Stimulated activated naive CD8-positive, alpha-beta T cell treated with anti-CD3 and anti-CD28 coated beads, Interleukin-15, amount 100 ng/mL, for 72 hours (primary cell): Measurements from ENCODE around the gene NDUFA11.
A peak's percentile ranks its signal among the peaks of the same experiment; 100 is the strongest.
"Not testable (repeated sequence)": the region's sequence is repeated elsewhere in the genome, so short reads cannot be mapped to it uniquely, and the experiment has no call there.

Source experiments
- ATAC-seq: fragments of 150-1000 bp; cut with Tn5 transposase; 2 replicates; pipeline ENCODE4 v1.10.0; 2021; ENCODE audit warnings: mild to moderate bottlenecking, moderate library complexity
- DNase-seq, 2 donors: peaks; one replicate each; pipeline ENCODE4 v3.0.0; 2021 to 2022
- H3K27ac Mint-ChIP-seq, 2 donors: one replicate each; pipeline ENCODE4 v1.8.0; 2022; ENCODE audit warnings: mild to moderate bottlenecking in 2 of 2, mixed read lengths in 2 of 2, moderate library complexity in 2 of 2
- H3K27me3 Mint-ChIP-seq: one replicate; pipeline ENCODE4 v1.8.0; 2022; ENCODE audit warnings: mixed read lengths
- H3K4me1 Mint-ChIP-seq: one replicate; pipeline ENCODE4 v1.8.0; 2022; ENCODE audit warnings: mild to moderate bottlenecking, mixed read lengths
- H3K4me3 Mint-ChIP-seq, 2 donors: one replicate each; pipeline ENCODE4 v1.8.0; 2022; ENCODE audit warnings: mild to moderate bottlenecking in 2 of 2, mixed read lengths in 2 of 2, moderate library complexity in 1 of 2
- H3K9me3 Mint-ChIP-seq, 2 donors: one replicate each; pipeline ENCODE4 v1.8.0; 2022; ENCODE audit warnings: mixed read lengths in 2 of 2

Gene NDUFA11

DNA sequence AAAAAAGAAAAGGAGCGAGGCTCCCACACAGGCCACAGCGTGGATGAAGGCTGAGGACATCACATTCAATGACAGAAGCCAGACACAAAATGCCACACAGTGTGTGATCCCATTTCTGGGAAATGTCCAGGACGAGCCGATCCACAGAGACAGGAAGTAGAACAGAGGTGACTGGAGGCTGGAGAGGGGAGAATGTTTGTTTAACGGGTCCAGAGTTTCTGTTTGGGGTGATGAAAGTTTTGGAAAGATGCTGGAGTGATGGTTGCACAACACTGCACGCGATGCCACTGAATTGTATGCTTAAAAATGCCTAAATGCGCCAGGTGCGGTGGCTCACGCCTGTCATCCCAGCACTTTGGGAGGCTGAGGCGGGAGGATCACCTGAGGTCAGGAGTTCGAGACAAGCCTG, 32.6 kb downstream of the NDUFA11 start:
- Mint-ChIP-seq H3K4me1 (no peaks in the 10 kb centered on the region), H3K27me3 (peaks cover 1% of the 10 kb centered on the region), H3K9me3 (no peaks in the 10 kb centered on the region), H3K4me3 (no peak overlapping the region), H3K27ac (peak overlapping the region in 1 of 2 donors; percentile 43)
- ATAC-seq (no peak), DNase-seq (no peak)

DNA sequence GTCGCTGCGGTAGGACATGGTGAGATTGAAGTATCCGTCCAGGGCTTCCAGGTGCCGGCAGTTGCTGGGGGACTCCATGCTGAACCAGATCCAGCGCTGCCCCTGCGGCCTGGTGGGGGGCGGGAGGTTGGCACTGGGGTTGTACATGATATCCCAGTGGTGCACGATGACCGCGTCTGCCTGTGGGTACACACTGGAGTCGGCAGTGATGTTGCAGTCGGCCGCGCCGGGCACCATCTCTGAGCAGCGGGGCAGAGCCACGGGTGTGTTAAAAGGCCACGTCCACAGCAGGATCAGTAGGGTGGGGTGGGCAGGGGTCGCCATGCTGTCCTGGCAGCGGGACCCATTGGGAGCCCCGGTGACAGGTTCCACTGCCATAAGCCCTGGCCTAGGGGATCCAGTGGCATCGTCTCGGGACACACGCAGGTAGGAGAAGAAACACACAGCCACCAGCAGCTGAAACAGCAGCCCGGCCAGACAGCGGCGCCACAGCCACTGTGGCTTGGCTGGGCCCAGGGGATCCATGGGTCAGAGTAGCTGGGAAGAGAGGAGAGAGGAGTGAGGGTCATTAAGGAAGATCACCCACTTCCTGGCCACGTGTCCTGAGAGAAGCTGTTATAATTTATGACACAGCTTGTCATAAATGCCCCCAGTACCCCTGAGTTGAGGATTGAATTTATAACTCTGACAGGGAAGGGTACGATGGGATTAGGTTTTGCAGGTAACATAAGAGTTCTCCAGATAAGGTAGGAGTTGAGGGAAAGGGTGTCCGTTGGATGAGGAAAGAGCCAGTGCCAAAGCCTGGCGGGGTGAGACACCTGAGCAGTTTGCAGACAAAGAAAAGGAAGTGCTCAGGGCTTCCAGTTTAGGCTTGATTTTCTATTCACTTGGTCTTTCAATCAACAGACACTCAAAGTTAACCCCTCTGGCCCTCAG, 36.1 kb downstream of the NDUFA11 start:
- ATAC-seq: no peak
- no peak overlapping the region for H3K4me3 Mint-ChIP-seq
- peak overlapping the region; percentile 12 to 38 for H3K27ac Mint-ChIP-seq

DNA sequence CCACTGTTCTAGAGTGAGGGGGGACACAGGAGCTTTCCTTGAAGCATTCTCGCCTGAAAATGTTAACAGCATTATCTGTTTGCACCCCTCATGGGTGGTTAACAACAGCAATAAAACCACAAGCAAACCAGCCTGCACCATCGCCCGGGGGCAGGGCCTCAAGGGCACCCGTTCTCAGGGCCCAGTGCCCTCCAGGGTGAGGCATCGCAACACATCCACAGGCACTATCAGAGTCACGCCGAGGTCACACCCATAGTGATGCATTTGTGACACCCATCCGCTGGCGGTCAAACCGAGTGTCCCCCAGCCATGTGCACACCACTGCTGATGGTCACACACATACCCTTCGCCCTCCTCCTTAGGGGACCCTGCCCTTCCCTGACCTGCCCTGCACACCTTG, 37.8 kb downstream of the NDUFA11 start:
- Mint-ChIP-seq H3K9me3 (no peaks in the 10 kb centered on the region), H3K27ac (no peak overlapping the region), H3K4me1 (no peaks in the 10 kb centered on the region), H3K4me3 (no peak overlapping the region), H3K27me3 (peaks cover 9% of the 10 kb centered on the region)
- ATAC-seq (no peak), DNase-seq (no peak)

More for the DNA sequence above, 36.1 kb downstream of the NDUFA11 start:
- peaks cover 9% of the 10 kb centered on the region for H3K27me3 Mint-ChIP-seq
- H3K4me1 Mint-ChIP-seq: no peaks in the 10 kb centered on the region
- H3K9me3 Mint-ChIP-seq: no peaks in the 10 kb centered on the region
- DNase-seq: no peak

DNA sequence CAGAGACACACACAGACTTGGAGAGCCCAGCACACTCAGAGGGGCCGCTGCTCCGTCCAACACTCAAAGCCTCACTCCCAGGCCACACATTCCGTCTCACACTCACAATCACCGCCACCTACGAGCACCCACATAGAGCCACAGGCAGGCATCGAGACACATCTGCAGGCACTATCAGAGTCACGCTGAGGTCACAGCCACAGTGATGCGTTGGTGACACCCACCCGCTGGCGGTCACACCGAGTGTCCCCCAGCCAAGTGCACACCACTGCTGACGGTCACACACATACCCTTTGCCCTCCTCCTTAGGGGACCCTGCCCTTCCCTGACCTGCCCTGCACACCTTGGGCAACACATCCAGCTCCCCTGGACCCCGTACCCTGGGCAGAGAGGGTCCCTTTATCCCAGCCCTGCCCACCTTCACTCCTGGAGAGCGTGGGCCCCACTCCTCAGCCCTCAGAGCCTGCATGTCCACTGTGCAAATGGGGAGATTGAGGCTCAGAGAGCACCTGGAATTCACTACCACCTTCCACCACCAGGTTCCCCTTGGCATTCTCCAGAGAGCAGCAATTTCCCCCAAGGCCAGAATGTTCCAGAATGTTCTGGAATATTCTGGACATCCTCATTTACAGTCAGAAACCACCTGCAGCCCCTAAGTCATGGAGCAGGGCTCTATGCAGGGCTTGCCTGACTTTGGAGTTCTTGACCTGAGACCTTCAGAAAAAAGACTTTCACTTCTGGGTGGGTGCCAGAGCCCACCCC, 38.7 kb downstream of the NDUFA11 start:
- ATAC-seq (no peak), DNase-seq (no peak)
- Mint-ChIP-seq H3K9me3 (no peaks in the 10 kb centered on the region), H3K4me1 (no peaks in the 10 kb centered on the region), H3K27me3 (peaks cover 9% of the 10 kb centered on the region), H3K27ac (peak overlapping the region in 1 of 2 donors; percentile 46), H3K4me3 (no peak overlapping the region)

DNA sequence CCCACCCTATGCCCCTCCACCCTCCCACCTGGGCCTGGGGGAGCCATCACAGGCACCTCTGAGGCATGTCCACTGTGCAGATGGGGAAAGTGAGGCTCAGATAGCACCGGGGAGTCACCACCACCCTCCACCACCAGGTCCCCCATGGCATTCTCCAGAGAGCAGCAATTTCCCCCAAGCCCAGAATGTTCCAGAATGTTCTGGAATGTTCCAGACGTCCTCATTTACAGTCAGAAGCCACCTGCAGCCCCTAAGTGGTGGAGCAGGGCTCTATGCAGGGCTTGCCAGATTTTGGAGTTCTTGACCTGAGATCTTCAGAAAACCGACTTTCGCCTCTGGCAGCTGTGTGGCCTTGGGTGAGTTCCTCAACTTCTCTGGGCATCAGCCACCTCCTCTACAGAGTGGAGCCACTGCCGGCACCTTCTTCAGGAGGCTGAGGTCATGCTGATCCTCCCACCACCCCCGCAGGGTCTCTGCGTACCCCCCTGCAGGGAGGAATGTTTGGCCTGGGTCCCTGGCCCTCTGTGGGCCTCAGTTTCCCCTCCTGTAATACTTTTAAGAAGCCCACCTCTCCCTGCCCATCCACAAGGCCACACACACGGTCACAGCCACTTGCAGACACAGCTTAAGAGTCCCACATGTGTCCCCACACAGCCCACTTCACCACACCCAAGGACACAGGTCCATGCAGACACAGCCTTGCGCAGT, 39.4 kb downstream of the NDUFA11 start:
- Mint-ChIP-seq H3K27ac (peak overlapping the region in 1 of 2 donors; percentile 46), H3K4me1 (no peaks in the 10 kb centered on the region), H3K27me3 (peaks cover 9% of the 10 kb centered on the region), H3K9me3 (no peaks in the 10 kb centered on the region), H3K4me3 (no peak overlapping the region)
- no peak for ATAC-seq
- DNase-seq: no peak

DNA sequence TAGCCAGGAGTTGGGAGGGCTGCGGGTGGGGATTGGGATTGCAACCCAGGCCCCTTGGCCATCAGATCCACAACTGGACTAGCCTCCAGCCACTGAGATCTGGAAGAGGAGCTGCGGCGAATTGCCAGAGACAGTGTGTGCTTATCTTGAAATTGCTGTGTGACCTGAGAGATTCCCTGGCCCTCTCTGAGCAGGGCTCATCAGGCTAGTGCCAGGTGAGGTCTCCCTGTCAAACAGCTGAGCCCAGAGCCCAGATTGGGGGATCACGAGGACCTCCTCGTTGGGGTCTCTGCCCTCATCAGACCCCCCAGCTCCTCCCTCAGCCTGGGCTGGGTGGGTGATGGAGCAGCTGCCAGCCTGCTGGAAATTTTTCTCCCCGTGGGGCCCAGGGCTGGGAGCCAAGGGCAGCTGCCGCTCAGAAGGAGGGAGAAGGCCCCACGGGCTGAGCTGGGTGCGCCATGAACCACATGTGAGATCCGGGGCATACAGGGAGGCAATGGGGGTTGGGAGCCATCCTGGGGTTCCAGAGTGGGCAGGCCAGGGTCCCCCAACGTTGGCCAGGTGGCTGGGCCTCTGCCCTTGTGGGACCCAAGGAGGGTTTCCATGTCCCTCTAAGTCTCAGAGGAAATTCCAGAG, 40.4 kb downstream of the NDUFA11 start:
- Mint-ChIP-seq H3K9me3 (no peaks in the 10 kb centered on the region), H3K27ac (peak overlapping the region in 1 of 2 donors; percentile 54), H3K27me3 (peaks cover 9% of the 10 kb centered on the region), H3K4me1 (no peaks in the 10 kb centered on the region), H3K4me3 (no peak overlapping the region)
- ATAC-seq: no peak
- DNase-seq: no peak

DNA sequence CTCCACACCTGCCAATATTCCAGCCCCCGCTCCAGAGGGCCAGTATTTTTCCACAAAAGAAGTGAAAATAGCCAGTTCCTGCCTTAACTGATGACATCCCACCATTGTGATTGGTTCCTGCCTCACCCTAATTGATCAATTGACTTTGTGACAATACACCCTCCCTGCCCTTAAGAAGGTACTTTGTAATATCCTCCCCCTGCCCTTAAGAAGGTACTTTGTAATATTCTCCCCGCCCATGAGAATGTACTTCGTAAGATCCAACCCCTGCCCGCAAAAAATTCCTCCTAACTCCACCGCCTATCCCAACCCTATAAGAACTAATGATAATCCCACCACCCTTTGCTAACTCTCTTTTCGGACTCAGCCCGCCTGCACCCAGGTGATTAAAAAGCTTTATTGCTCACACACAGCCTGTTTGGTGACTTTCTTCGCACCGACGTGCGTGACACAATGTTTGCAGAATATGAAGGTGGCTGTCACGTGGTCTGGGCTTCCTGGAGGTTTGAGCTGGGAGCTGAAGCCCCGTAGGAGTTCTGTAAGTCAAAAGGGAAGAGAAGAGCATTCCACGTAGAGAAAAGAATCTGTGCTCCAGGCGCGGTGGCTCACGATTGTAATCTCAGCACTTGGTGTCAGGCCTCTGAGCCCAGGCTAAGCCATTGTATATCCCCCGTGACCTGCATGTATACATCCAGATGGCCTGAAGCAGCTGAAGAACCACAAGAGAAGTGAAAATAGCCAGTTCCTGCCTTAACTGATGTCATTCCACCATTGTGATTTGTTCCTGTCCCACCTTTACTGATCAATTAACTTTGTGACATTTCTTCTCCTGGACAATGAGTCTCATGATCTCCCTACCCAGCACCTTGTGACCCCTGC, 46.1 kb downstream of the NDUFA11 start:
- Mint-ChIP-seq H3K27ac (no peak overlapping the region), H3K9me3 (no peaks in the 10 kb centered on the region), H3K4me1 (peaks cover 6% of the 10 kb centered on the region), H3K27me3 (peaks cover 6% of the 10 kb centered on the region), H3K4me3 (no peak overlapping the region)
- ATAC-seq: no peak
- DNase-seq: no peak

DNA sequence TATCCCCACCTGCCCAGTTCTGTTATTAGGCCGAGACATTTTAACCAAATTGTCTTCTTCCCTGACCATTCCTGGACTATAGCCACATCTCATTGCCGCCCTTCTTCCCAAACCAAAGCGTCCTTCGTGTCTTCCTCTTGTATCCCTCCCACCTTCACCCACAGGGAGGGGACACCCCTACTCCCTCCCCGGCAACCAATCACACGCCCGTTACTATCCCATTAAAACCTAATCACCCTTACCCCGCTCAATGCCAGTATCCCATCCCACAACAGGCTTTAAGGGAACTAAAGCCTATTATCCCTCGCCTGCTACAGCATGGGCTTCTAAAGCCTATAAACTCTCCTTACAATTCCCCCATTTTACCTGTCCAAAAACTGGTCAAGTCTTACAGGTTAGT, 48.4 kb downstream of the NDUFA11 start:
- H3K4me3 Mint-ChIP-seq, H3K4me1 Mint-ChIP-seq, DNase-seq, ATAC-seq, H3K9me3 Mint-ChIP-seq, H3K27me3 Mint-ChIP-seq, H3K27ac Mint-ChIP-seq: not testable (repeated sequence)

DNA sequence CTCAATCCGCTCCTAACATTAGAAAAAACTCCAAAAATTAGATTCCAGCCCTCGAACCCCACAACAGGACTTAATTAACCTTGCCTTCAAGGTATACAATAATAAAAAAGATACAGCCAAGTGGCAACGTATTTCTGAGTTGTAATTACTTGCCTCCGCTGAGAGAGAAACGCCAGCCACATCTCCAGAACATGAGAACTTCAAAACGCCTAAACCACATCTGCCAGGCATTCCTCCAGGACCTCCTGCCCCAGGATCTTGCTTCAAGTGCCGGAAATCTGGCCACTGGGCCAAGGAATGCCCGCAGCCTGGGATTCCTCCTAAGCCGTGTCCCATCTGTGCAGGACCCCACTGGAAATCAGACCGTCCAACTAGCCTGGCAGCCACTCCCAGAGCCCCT, 49.5 kb downstream of the NDUFA11 start:
- not testable (repeated sequence) for H3K4me1 Mint-ChIP-seq, H3K9me3 Mint-ChIP-seq, DNase-seq, H3K4me3 Mint-ChIP-seq, H3K27me3 Mint-ChIP-seq, ATAC-seq
- peak overlapping the region in 1 of 2 donors; percentile 32 for H3K27ac Mint-ChIP-seq

DNA sequence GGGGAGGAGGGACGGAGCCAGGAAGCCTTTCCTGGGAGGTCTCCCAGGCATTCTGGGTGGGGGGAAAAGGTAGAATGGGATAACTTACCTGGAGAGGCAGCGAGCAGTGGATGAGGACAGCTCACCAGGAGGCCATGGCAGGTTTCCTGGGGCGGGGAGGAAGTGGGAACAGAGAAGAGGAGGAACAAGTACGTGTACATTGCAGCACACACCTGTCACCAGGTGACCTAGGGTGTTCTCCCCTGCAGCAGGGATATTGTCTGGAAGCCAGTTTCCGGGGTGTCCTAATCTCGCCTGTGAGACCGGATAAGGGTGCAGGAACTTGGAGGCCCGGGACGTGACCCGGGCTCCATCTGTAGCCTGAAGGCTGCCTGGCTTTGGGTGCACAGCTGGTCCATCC, 52.3 kb downstream of the NDUFA11 start, which contains the start of gene FUT3:
TSS of gene FUT3 (minus strand) at position 148 of the 400 bp plus-strand sequence.
- Mint-ChIP-seq H3K27me3 (peaks cover 6% of the 10 kb centered on the region), H3K4me1 (peaks cover 6% of the 10 kb centered on the region), H3K4me3 (no peak within 1 kb of the TSS), H3K27ac (peak within 1 kb of the TSS in 1 of 2 donors; percentile 83), H3K9me3 (no peaks in the 10 kb centered on the region)
- ATAC-seq (no peak), DNase-seq (no peak)

DNA sequence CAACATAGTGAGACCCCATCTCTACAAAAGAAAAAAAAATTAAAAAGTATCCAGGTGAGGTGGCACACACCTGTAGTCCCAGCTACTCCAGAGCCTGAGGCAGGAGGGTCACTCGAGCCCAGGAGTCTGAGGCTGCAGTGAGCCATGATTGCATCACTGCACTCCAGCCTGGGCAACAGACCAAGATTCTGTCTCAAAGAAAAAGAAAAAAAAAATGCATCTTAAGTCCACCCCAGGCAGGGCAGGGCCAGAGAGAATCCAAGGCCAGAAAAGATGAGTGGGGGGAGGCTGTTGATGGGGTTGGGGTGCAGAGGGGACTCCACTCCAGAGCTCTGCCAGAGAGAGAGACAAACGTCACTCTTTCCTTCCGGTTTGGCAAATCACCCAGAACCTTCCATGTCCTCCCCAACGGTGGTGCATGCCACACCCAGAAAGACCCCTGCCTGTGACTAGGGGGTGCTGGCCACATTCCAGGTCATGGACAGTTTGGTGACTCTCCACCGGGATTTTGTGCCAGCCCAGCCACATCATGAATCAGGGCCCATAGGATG, 52.8 kb downstream of the NDUFA11 start:
- H3K9me3 Mint-ChIP-seq: no peaks in the 10 kb centered on the region
- peaks cover 6% of the 10 kb centered on the region for H3K27me3 Mint-ChIP-seq
- no peak overlapping the region for H3K4me3 Mint-ChIP-seq
- H3K27ac Mint-ChIP-seq: peak overlapping the region in 1 of 2 donors; percentile 83
- no peak for ATAC-seq
- DNase-seq: no peak
- H3K4me1 Mint-ChIP-seq: peaks cover 6% of the 10 kb centered on the region

DNA sequence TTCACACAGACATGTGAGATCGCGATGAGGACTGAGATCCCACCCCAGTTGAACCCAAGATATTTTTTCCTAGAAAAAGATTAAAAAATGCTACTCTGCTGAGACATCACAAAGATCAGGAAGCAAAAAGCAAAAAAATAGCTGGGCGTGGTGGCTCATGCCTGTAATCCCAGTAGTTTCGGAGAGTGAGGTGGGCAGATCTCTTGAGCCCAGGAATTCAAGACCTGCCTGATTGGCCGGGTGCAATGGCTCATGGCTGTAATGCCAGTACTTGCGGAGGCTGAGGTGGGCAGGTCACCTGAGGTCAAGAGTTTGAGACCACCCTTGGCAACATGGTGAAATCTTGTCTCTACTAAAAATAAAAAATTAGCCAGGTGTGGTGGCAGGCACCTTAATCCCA, 53.4 kb downstream of the NDUFA11 start:
- Mint-ChIP-seq H3K4me1 (peaks cover 6% of the 10 kb centered on the region), H3K9me3 (no peaks in the 10 kb centered on the region), H3K27me3 (peaks cover 6% of the 10 kb centered on the region), H3K27ac (no peak overlapping the region), H3K4me3 (no peak overlapping the region)
- DNase-seq: no peak
- no peak for ATAC-seq

DNA sequence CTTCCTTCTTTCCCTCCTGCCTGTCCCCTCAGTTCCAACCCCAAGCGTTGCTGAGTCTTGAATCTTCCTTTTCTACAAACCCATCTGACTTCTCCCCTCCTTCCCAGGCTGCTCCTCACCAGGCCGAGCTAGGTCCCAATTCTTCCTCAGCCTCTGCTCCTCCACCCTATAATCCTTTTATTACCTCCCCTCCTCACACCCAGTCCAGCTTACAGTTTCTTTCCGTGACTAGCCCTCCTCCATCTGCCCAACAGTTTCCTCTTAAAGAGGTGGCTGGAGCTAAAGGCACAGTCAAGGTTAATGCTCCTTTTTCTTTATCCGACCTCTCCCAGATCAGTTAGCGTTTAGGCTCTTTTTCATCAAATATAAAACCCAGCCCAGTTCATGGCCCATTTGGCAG, 55.0 kb downstream of the NDUFA11 start:
- H3K4me3 Mint-ChIP-seq, H3K4me1 Mint-ChIP-seq, ATAC-seq, H3K27ac Mint-ChIP-seq, DNase-seq, H3K9me3 Mint-ChIP-seq, H3K27me3 Mint-ChIP-seq: not testable (repeated sequence)

DNA sequence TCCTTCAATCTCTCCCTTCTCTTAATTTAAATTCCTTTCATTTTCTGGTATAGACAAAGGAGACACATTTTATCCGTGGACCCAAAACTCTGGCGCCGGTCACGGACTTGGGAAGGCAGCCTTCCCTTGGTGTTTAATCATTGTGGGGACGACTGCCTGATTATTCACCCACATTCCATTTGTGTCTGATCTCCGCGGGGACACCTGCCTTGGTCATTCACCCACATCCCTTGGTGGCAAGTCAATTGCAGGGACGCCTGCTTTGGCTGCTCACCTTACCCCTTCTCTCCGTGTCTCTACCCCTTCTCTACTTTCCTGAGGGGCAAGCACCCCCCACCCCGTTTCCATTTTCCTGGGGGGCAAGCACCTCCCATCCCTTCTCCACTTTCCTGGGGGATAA, 55.7 kb downstream of the NDUFA11 start:
- not testable (repeated sequence) for DNase-seq, H3K27ac Mint-ChIP-seq, H3K4me1 Mint-ChIP-seq, H3K27me3 Mint-ChIP-seq, H3K9me3 Mint-ChIP-seq, ATAC-seq, H3K4me3 Mint-ChIP-seq
